HFFc6 (cell line): Measurements from ENCODE around the gene TP73. TPM values are rescaled to one million over a fixed set of nuclear protein-coding genes. Genes with fewer than 3 reads are reported as not detected.

Experiments
- DNase-seq: peaks from one replicate; pipeline ENCODE4 v3.0.0-alpha.2; 2018
- H3K27ac Mint-ChIP-seq: 2 replicates; pipeline ENCODE4 v1.8.0; 2020; ENCODE audit warnings: mild to moderate bottlenecking, mixed read lengths
- H3K27me3 Mint-ChIP-seq: 2 replicates; pipeline ENCODE4 v1.8.0; 2021; ENCODE audit warnings: mild to moderate bottlenecking, moderate library complexity, mixed read lengths; ENCODE audit not compliant: insufficient read depth
- H3K36me3 Mint-ChIP-seq: 2 replicates; pipeline ENCODE4 v1.8.0; 2021; ENCODE audit warnings: low read depth, mixed read lengths
- H3K4me1 Mint-ChIP-seq: 2 replicates; pipeline ENCODE4 v1.8.0; 2020; ENCODE audit warnings: low read depth, mixed read lengths
- H3K4me3 Mint-ChIP-seq: 2 replicates; pipeline ENCODE4 v1.8.0; 2020; ENCODE audit warnings: mild to moderate bottlenecking, moderate library complexity, mixed read lengths
- H3K9me3 Mint-ChIP-seq: 2 replicates; pipeline ENCODE4 v1.8.0; 2020; ENCODE audit warnings: mild to moderate bottlenecking, mixed read lengths
- CTCF ChIP-seq: fragments of 200-600 bp; sonication (generic); IDR thresholded peaks from 2 replicates; pipeline ENCODE4 v1.5.0; 2021; ENCODE audit warnings: antibody characterized with exemption, mild to moderate bottlenecking
- total RNA-seq, 6 experiments: library from RNA; stranded (reverse); fragmentation: NEBNext Ultra II Directional; extraction: Animal tissue kit (Norgen Biotek cat#: 25700); gene quantifications; 2 replicates in 1 of 6; 3 replicates in 5 of 6; pipeline ENCODE4 v1.2.3, GENCODE V29; 2021

TP73 gene
- total RNA-seq, 6 experiments from 2014 or later = not detected

GRCh38 chr1:3681231-3681897 lies 29.0 kb downstream of the TP73 start:
- H3K27ac Mint-ChIP-seq = no peak overlapping the region
- DNase-seq = no peak
- no peaks in the 10 kb centered on the region for H3K36me3 Mint-ChIP-seq

GRCh38 chr1:3681898-3682806 lies 29.8 kb downstream of the TP73 start:
- no peak for DNase-seq
- Mint-ChIP-seq H3K27ac (no peak overlapping the region), H3K4me1 (no peaks in the 10 kb centered on the region), H3K36me3 (no peaks in the 10 kb centered on the region), H3K9me3 (no peaks in the 10 kb centered on the region), H3K4me3 (no peak overlapping the region), H3K27me3 (peaks cover 22% of the 10 kb centered on the region)
- TF ChIP-seq CTCF = no peak

More at GRCh38 chr1:3681231-3681897, 29.0 kb downstream of the TP73 start:
- Mint-ChIP-seq H3K4me1 (no peaks in the 10 kb centered on the region), H3K9me3 (no peaks in the 10 kb centered on the region), H3K4me3 (no peak overlapping the region), H3K27me3 (peaks cover 22% of the 10 kb centered on the region)
- no peak for TF ChIP-seq CTCF

- no peaks in the 10 kb centered on the region for H3K4me1 Mint-ChIP-seq
- TF ChIP-seq CTCF = no peak
- H3K4me3 Mint-ChIP-seq = no peak overlapping the region
- peaks cover 24% of the 10 kb centered on the region for H3K27me3 Mint-ChIP-seq
- no peaks in the 10 kb centered on the region for H3K9me3 Mint-ChIP-seq
- DNase-seq = no peak
- H3K36me3 Mint-ChIP-seq = no peaks in the 10 kb centered on the region
- H3K27ac Mint-ChIP-seq = no peak overlapping the region
These were observed 30.9 kb downstream of the TP73 start for GRCh38 chr1:3683197-3683596.

GRCh38 chr1:3683992-3684391 lies 31.7 kb downstream of the TP73 start:
- Mint-ChIP-seq H3K9me3 (no peaks in the 10 kb centered on the region), H3K27me3 (peaks cover 32% of the 10 kb centered on the region), H3K4me3 (no peak overlapping the region), H3K27ac (no peak overlapping the region), H3K4me1 (no peaks in the 10 kb centered on the region), H3K36me3 (no peaks in the 10 kb centered on the region)
- TF ChIP-seq CTCF = no peak
- no peak for DNase-seq

- no peak for TF ChIP-seq CTCF
- peaks cover 26% of the 10 kb centered on the region for H3K27me3 Mint-ChIP-seq
- H3K4me3 Mint-ChIP-seq = no peak overlapping the region
- H3K9me3 Mint-ChIP-seq = no peaks in the 10 kb centered on the region
- no peaks in the 10 kb centered on the region for H3K4me1 Mint-ChIP-seq
- DNase-seq = no peak
- no peak overlapping the region for H3K27ac Mint-ChIP-seq
- H3K36me3 Mint-ChIP-seq = no peaks in the 10 kb centered on the region
These were observed 32.9 kb downstream of the TP73 start for GRCh38 chr1:3685222-3685621.
